ENCODE results near the gene AKAP8.
A peak's percentile ranks its signal among the peaks of the same experiment; 100 is the strongest.
"Not testable (repeated sequence)": the region's sequence is repeated elsewhere in the genome, so short reads cannot be mapped to it uniquely, and the experiment has no call there.

AKAP8 gene

DNA sequence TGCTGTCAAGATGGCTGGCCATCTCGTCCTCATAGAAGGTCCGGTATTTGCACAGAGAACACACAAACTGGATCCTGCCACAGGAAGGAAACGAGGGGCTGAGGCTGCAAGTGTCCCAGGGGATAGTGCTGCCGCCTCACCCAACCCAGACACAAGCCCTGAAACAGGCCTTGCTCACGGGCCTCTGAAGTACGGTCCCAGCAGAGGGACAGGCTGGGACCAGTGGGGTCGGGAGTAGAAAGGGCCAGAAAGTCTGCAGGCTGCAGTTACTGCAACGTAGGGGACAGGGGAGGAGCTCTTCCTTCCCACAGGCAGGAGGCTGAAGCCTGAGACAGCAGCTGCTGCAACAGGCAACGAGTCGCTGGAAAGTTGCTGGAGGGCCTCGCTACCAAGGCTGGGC is 18.2 kb upstream of the AKAP8 start:
- H3K27ac ChIP-seq: no peak overlapping the region
- TF ChIP-seq, protein P1, sequence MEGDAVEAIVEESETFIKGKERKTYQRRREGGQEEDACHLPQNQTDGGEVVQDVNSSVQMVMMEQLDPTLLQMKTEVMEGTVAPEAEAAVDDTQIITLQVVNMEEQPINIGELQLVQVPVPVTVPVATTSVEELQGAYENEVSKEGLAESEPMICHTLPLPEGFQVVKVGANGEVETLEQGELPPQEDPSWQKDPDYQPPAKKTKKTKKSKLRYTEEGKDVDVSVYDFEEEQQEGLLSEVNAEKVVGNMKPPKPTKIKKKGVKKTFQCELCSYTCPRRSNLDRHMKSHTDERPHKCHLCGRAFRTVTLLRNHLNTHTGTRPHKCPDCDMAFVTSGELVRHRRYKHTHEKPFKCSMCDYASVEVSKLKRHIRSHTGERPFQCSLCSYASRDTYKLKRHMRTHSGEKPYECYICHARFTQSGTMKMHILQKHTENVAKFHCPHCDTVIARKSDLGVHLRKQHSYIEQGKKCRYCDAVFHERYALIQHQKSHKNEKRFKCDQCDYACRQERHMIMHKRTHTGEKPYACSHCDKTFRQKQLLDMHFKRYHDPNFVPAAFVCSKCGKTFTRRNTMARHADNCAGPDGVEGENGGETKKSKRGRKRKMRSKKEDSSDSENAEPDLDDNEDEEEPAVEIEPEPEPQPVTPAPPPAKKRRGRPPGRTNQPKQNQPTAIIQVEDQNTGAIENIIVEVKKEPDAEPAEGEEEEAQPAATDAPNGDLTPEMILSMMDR (conservative IDR thresholded peaks at IDR 0.05): no peak

DNA sequence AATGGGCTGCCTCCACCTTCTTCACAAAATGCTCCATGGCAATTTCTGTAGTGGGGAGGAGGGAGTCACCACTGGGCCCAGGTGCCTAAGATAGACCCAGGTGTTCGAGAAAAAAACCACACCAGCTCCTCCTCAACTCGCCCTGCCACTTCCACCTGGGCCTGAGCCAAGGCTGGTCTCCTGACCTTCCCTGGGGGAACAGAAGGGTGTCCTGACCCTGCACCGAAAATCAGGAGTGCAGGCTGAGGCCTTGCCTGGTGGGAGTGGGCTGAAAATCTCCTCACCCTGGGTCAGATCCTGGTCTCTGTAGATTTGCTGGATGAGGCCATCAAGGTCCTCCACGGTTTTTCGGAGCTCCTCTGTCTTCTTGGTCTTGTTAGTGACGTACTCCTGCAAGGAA is 17.6 kb upstream of the AKAP8 start:
- TF ChIP-seq, protein P1 (conservative IDR thresholded peaks at IDR 0.05): no peak
- H3K27ac ChIP-seq: no peak overlapping the region

GRCh38 chr19:15396436-15396835 is 16.8 kb upstream of the AKAP8 start:
- H3K27ac ChIP-seq: no peak overlapping the region
- TF ChIP-seq, protein P1 (conservative IDR thresholded peaks at IDR 0.05): no peak

DNA sequence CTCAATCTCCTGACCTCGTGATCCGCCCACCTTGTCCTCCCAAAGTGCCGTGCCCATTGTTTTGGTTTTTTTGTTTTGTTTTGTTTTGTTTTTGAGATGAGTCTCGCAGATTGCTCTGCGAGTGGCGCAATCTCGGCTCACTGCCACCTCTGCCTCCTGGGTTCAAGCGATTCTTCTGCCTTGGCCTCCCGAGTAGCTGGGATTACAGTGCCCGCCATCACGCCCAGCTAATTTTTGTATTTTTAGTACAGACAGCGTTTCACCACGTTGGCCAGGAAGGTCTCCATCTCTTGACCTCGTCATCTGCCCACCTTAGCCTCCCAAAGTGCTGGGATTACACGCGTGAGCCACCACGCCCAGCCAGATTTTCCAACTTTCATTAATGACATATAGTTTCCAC is 15.7 kb upstream of the AKAP8 start:
- H3K27ac ChIP-seq: not testable (repeated sequence)

DNA sequence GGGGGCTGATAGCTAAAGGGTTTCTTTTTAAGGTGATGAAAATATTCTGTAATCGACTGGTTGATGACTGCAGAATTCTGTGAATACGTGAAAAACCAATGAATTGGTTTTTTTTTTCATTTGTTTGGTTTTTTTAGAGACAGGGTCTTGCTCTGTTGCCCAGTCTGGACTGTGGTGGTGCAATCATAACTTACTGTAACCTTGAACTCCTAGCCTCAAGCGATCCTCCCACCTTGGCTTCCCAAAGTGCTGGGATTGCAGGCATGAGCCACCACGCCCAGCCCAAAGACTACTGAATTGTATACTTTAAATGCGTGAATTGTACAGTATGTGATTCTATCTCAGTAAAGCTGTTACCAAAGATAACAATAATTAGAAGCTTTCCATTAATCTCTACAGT is 14.8 kb upstream of the AKAP8 start:
- TF ChIP-seq, protein P1 (conservative IDR thresholded peaks at IDR 0.05): no peak
- H3K27ac ChIP-seq: no peak overlapping the region

DNA sequence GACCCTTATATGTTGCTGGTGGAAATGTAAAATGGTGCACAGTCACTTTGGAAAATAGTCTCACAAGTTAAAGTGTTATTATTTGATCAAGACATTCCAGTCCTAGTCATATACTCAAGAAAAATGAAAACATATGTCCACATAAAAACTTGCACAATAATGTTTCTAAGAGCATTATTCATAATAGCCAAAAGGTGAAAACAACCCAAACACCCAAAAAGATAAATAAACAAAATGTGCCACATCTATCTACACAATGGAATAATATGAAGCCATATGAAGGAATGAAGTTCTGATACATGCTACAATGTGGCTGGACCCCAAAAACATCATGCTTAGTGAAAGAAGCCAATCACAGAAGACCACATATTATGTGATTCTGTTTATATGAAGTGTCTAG is 14.4 kb upstream of the AKAP8 start:
- H3K27ac ChIP-seq: no peak overlapping the region
- TF ChIP-seq, protein P1 (conservative IDR thresholded peaks at IDR 0.05): no peak

DNA sequence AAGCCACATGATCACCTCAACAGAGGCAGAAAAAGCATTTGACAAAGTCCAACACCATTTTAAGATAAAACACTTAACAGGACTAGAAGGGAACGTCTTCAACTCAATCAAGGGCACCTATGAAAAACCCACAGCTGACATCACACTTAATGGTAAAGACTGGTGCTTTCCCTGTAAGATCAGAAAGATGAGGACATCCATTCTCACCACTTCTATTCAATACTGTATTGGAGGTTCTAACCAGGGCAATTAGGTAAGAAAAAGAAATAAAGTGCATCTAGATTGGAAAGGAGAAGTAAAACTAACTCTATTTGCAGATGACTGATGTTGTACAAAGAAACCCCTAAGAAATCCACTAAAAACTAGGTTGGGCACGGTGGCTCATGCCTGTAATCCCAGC is 11.2 kb upstream of the AKAP8 start:
- no peak overlapping the region for H3K27ac ChIP-seq
- TF ChIP-seq, protein P1 (conservative IDR thresholded peaks at IDR 0.05): no peak

DNA sequence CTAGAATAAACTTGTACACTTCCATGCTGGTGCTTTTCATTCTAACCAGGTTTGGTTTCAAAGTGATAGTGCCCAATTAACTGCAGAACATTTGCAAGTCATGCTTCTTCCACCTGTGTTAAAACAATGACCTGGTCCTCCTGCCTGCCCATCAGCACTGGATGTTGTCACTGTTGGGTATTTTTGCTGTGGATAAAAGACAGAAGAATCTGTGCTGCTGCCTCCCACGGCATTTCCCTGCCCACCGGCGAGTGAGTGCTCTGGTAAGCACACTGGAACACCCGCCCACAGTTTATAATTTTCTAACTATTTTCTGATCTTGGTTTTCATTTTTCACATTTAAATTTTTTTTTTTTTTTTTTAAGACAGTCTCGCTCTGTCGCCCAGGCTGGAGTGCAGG is 2.3 kb upstream of the AKAP8 start:
- peak overlapping the region; percentile 98 for H3K27ac ChIP-seq
- TF ChIP-seq, protein P1 (conservative IDR thresholded peaks at IDR 0.05): no peak

All from VCaP (cell line).